Putamen (tissue), 1 donor: ENCODE measurements around the gene SPANXB1.
"Not testable (repeated sequence)": the region's sequence is repeated elsewhere in the genome, so short reads cannot be mapped to it uniquely, and the experiment has no call there.

Source experiments
- DNase-seq: peaks from one replicate; pipeline ENCODE4 v3.0.0-alpha.2; 2016; ENCODE audit warnings: low spot score

The SPANXB1 gene

GRCh38 chrX:141002568-141002967 is at the start of gene SPANXB1:
Gene SPANXB1, plus strand, starts transcription at chrX:141002594. Its CDS starts 100 bp downstream, at chrX:141002694.
- not testable (repeated sequence) for DNase-seq

GRCh38 chrX:140967036-140967435 is 35.4 kb upstream of the SPANXB1 start:
- DNase-seq: no peak

GRCh38 chrX:140971099-140971795 is 31.1 kb upstream of the SPANXB1 start:
- no peak for DNase-seq

- no peak for DNase-seq
These were observed 26.9 kb upstream of the SPANXB1 start for GRCh38 chrX:140975472-140975871.

- DNase-seq: no peak
These were observed 22.1 kb upstream of the SPANXB1 start for GRCh38 chrX:140980271-140980670.

GRCh38 chrX:140983730-140984129 is 18.7 kb upstream of the SPANXB1 start:
- no peak for DNase-seq

- DNase-seq: not testable (repeated sequence)
These were observed 2.8 kb downstream of the SPANXB1 start for GRCh38 chrX:141005243-141005642.

- not testable (repeated sequence) for DNase-seq
These were observed 41.9 kb downstream of the SPANXB1 start for GRCh38 chrX:141044246-141044645.

GRCh38 chrX:141049878-141050277 is 47.5 kb downstream of the SPANXB1 start:
- DNase-seq: not testable (repeated sequence)

- not testable (repeated sequence) for DNase-seq
These were observed 49.7 kb downstream of the SPANXB1 start for GRCh38 chrX:141052098-141052497.
